ENCODE data around the gene ZNF557. TPM values are rescaled to one million over a fixed set of nuclear protein-coding genes. Genes with fewer than 3 reads are reported as not detected.

The ZNF557 gene
- total and polyA plus RNA-seq, 7 experiments from 2014 or later: 5.4 to 36.2 (median 15.8) TPM

DNA sequence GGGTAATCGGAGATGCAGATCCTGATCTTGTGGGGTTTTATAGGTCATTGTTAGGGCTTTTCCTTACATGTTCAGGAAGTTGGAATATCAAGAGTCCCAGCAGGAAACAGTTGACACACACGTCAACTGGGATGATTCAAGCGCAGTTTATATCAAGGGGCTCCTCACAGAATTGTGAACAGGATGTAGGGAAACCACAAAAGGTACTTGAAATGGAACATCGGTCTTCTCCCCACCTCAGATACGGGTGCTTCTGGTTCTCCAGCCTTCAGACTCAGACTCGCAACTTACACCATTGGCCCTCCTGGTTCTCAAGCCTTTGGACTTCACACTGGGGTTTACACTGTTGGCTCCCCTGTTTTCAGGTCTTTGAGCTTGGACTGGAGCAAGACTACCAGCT is 19.5 kb downstream of the ZNF557 start:
- Mint-ChIP-seq H3K4me1 (peaks cover 5 to 19% (median 7%) of the 10 kb centered on the region in 7 donors), H3K4me3 (peak overlapping the region in 5 of 10 donors; percentile 35 to 62 (median 38)), H3K27me3 (no peaks in the 10 kb centered on the region), H3K27ac (no peak overlapping the region), H3K36me3 (peaks cover 0 to 41% (median 24%) of the 10 kb centered on the region in 5 donors), H3K9me3 (peaks cover 3 to 90% (median 61%) of the 10 kb centered on the region in 11 donors)
- DNase-seq (no peak), ATAC-seq (no peak)
- H3K36me3 ChIP-seq (ENCODE audit: control insufficient read depth in 2 of 3, insufficient read depth in 3 of 3, low read length in 3 of 3): peaks cover 4 to 20% (median 9%) of the 10 kb centered on the region in 3 experiments
- H3K27ac ChIP-seq (ENCODE audit: low read depth, low read length): no peak overlapping the region
- no peaks in the 10 kb centered on the region for H3K27me3 ChIP-seq (ENCODE audit: control insufficient read depth in 2 of 2, insufficient read depth in 2 of 2, low read length in 2 of 2)
- peak overlapping the region; percentile 36 for H3K4me3 ChIP-seq (ENCODE audit: low read length)
- ChIA-PET POLR2A (interaction anchor here (0.6 to 1.1 kb wide), 2 partner anchors 13 to 1133 kb away, joined by 3 to 5 read pairs; no protein-coding TSS in a partner anchor), CTCF (no interaction called here)
- peaks cover 12 to 81% (median 33%) of the 10 kb centered on the region in 3 experiments for H3K9me3 ChIP-seq (ENCODE audit: control insufficient read depth in 2 of 3, low read length in 3 of 3)
- peaks cover 2 to 5% of the 10 kb centered on the region in 2 donors for H3K4me1 ChIP-seq (ENCODE audit: control insufficient read depth in 2 of 2, insufficient read depth in 2 of 2, low read length in 2 of 2)
- intact Hi-C loops (cut with micrococcal nuclease): no loop called here

GRCh38 chr19:7098096-7098495 is 28.6 kb downstream of the ZNF557 start:
- H3K27ac ChIP-seq (ENCODE audit: low read depth, low read length): no peak overlapping the region
- H3K4me3 ChIP-seq (ENCODE audit: low read length): no peak overlapping the region
- ATAC-seq (no peak), DNase-seq (no peak)
- H3K9me3 ChIP-seq (ENCODE audit: control insufficient read depth in 2 of 3, low read length in 3 of 3): peaks cover 0 to 29% (median 0%) of the 10 kb centered on the region in 3 experiments
- H3K4me1 ChIP-seq (ENCODE audit: control insufficient read depth in 2 of 2, insufficient read depth in 2 of 2, low read length in 2 of 2): peaks cover 6 to 17% of the 10 kb centered on the region in 2 donors
- POLR2A ChIA-PET: interaction anchor here (0.7 to 1.9 kb wide), 6 partner anchors 13 to 311 kb away, joined by 3 to 10 read pairs (median 4); partner anchors contain the start of gene ZNF557
- intact Hi-C loops (cut with micrococcal nuclease): loop anchor here (2.0 kb wide), 4 partner anchors 15 to 673 kb away; partner anchors contain the start of genes ARHGEF18 (in 1 of the 2), KHSRP (in 1 of the 2) and TRAPPC5 (in 1 of the 2)
- peaks cover 15 to 45% (median 30%) of the 10 kb centered on the region in 11 donors for H3K9me3 Mint-ChIP-seq
- H3K27me3 ChIP-seq (ENCODE audit: control insufficient read depth in 2 of 2, insufficient read depth in 2 of 2, low read length in 2 of 2): no peaks in the 10 kb centered on the region
- CTCF ChIA-PET: no interaction called here
- peaks cover 8 to 17% (median 13%) of the 10 kb centered on the region in 5 donors for H3K36me3 Mint-ChIP-seq
- peaks cover 11 to 41% (median 30%) of the 10 kb centered on the region in 7 donors for H3K4me1 Mint-ChIP-seq
- H3K27me3 Mint-ChIP-seq: peaks cover 0 to 8% (median 0%) of the 10 kb centered on the region in 5 donors
- no peaks in the 10 kb centered on the region for H3K36me3 ChIP-seq (ENCODE audit: control insufficient read depth in 2 of 3, insufficient read depth in 3 of 3, low read length in 3 of 3)
- peak overlapping the region; percentile 88 to 98 (median 94) for H3K27ac Mint-ChIP-seq
- peak overlapping the region; percentile 90 to 97 (median 93) for H3K4me3 Mint-ChIP-seq

GRCh38 chr19:7098701-7099596 is 29.4 kb downstream of the ZNF557 start:
- peaks cover 0 to 26% (median 0%) of the 10 kb centered on the region in 3 experiments for H3K9me3 ChIP-seq (ENCODE audit: control insufficient read depth in 2 of 3, low read length in 3 of 3)
- CTCF ChIA-PET: interaction anchor here (1.5 kb wide), 1 partner anchor 255 kb away, joined by 3 read pairs; no protein-coding TSS in a partner anchor
- Mint-ChIP-seq H3K9me3 (peaks cover 15 to 38% (median 27%) of the 10 kb centered on the region in 11 donors), H3K4me1 (peaks cover 11 to 41% (median 30%) of the 10 kb centered on the region in 7 donors), H3K36me3 (peaks cover 8 to 17% (median 13%) of the 10 kb centered on the region in 5 donors), H3K4me3 (peak overlapping the region; percentile 90 to 97 (median 93)), H3K27ac (peak overlapping the region; percentile 88 to 98 (median 94)), H3K27me3 (peaks cover 0 to 8% (median 0%) of the 10 kb centered on the region in 5 donors)
- peaks cover 6 to 17% of the 10 kb centered on the region in 2 donors for H3K4me1 ChIP-seq (ENCODE audit: control insufficient read depth in 2 of 2, insufficient read depth in 2 of 2, low read length in 2 of 2)
- H3K27me3 ChIP-seq (ENCODE audit: control insufficient read depth in 2 of 2, insufficient read depth in 2 of 2, low read length in 2 of 2): no peaks in the 10 kb centered on the region
- H3K4me3 ChIP-seq (ENCODE audit: low read length): peak overlapping the region; percentile 98
- DNase-seq: peak; percentile 72 to 93 (median 90)
- POLR2A ChIA-PET: interaction anchor here (0.6 to 1.9 kb wide), 9 partner anchors 14 to 674 kb away, joined by 3 to 17 read pairs (median 4); partner anchors contain the start of genes ARHGEF18, KHSRP and ZNF557
- intact Hi-C loops (cut with micrococcal nuclease): loop anchor here (1.0 to 2.0 kb wide), 5 partner anchors 16 to 674 kb away; partner anchors contain the start of genes ZNF557 (in 2 of the 2), ARHGEF18 (in 1 of the 2), KHSRP (in 1 of the 2) and TRAPPC5 (in 1 of the 2)
- ATAC-seq: peak; percentile 95
- H3K36me3 ChIP-seq (ENCODE audit: control insufficient read depth in 2 of 3, insufficient read depth in 3 of 3, low read length in 3 of 3): no peaks in the 10 kb centered on the region
- peak overlapping the region; percentile 79 for H3K27ac ChIP-seq (ENCODE audit: low read depth, low read length)

DNA sequence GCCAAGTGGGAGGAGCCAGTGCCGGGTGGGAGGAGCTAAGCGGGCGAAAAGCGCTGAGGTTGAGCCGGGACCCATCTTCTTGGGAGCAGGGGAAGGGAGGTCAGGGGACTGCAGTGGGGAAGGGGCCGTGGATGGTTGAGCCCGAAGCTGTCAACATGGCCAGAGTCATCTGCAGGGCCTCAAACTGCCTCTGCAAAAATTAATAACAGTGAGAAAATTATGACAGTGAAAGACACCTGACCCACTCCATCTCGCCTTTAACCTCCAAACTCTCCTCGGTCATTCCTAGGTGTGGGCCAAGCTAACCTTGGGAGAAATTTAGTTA is 30.1 kb downstream of the ZNF557 start:
- peaks cover 6 to 17% of the 10 kb centered on the region in 2 donors for H3K4me1 ChIP-seq (ENCODE audit: control insufficient read depth in 2 of 2, insufficient read depth in 2 of 2, low read length in 2 of 2)
- no peaks in the 10 kb centered on the region for H3K36me3 ChIP-seq (ENCODE audit: control insufficient read depth in 2 of 3, insufficient read depth in 3 of 3, low read length in 3 of 3)
- peaks cover 0 to 26% (median 0%) of the 10 kb centered on the region in 3 experiments for H3K9me3 ChIP-seq (ENCODE audit: control insufficient read depth in 2 of 3, low read length in 3 of 3)
- peaks cover 11 to 41% (median 30%) of the 10 kb centered on the region in 7 donors for H3K4me1 Mint-ChIP-seq
- CTCF ChIA-PET: interaction anchor here (0.6 to 1.5 kb wide), 3 partner anchors 30 to 254 kb away, joined by 3 to 4 read pairs (median 3); no protein-coding TSS in a partner anchor
- H3K9me3 Mint-ChIP-seq: peaks cover 15 to 36% (median 25%) of the 10 kb centered on the region in 11 donors
- H3K36me3 Mint-ChIP-seq: peaks cover 8 to 17% (median 12%) of the 10 kb centered on the region in 5 donors
- DNase-seq (no peak), ATAC-seq (no peak)
- H3K4me3 Mint-ChIP-seq: peak overlapping the region; percentile 90 to 97 (median 93)
- peaks cover 0 to 8% (median 0%) of the 10 kb centered on the region in 5 donors for H3K27me3 Mint-ChIP-seq
- POLR2A ChIA-PET: interaction anchor here (0.6 to 1.9 kb wide), 9 partner anchors 15 to 675 kb away, joined by 3 to 17 read pairs (median 4); partner anchors contain the start of genes ARHGEF18, KHSRP and ZNF557
- intact Hi-C loops (cut with micrococcal nuclease): loop anchor here (1.0 to 2.0 kb wide), 5 partner anchors 17 to 675 kb away; partner anchors contain the start of genes ZNF557 (in 2 of the 2), ARHGEF18 (in 1 of the 2), KHSRP (in 1 of the 2) and TRAPPC5 (in 1 of the 2)
- H3K27me3 ChIP-seq (ENCODE audit: control insufficient read depth in 2 of 2, insufficient read depth in 2 of 2, low read length in 2 of 2): no peaks in the 10 kb centered on the region
- peak overlapping the region in 8 of 9 donors; percentile 88 to 98 (median 93) for H3K27ac Mint-ChIP-seq
- H3K4me3 ChIP-seq (ENCODE audit: low read length): peak overlapping the region; percentile 98
- H3K27ac ChIP-seq (ENCODE audit: low read depth, low read length): peak overlapping the region; percentile 79

DNA sequence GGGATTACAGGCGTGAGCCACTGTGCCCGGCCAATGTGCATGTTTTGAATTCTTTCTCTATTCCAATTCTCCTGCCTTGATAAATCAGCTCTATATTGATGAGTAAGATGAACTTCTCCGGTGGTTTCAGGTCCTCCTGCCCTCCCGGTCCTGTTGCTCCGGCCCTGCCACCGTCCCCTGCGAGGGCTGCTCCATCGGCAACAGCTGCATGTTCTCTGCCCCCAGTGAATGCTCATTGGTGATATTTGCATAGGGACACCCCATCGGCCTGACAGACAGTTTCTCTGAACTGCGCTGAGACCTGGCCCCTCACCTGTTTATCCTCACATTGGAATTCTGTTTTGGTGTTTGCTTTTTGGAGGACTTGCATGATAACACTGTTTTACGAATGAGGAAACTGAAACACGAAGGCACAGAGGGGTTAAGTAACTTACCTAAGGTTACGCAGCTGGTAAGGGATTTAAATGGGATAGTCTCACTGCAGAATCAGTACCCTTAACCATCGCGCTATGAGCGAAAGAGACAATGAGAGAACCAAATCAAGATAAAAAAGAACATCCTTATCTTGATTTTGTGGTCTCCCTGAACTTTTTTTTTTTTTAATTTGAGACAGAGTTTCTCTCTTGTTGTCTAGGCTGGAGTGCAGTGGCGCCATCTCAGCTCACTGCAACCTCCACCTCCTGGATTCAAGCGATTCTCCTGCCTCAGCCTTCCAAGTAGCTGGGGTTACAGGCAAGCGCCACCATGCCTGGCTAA is 32.2 kb downstream of the ZNF557 start:
- Histone ChIP-seq H3K4me1 (ENCODE audit: control insufficient read depth in 2 of 2, insufficient read depth in 2 of 2, low read length in 2 of 2) (peaks cover 6 to 17% of the 10 kb centered on the region in 2 donors), H3K36me3 (ENCODE audit: control insufficient read depth in 2 of 3, insufficient read depth in 3 of 3, low read length in 3 of 3) (no peaks in the 10 kb centered on the region), H3K9me3 (ENCODE audit: control insufficient read depth in 2 of 3, low read length in 3 of 3) (peaks cover 0 to 6% (median 0%) of the 10 kb centered on the region in 3 experiments), H3K4me3 (ENCODE audit: low read length) (no peak overlapping the region), H3K27ac (ENCODE audit: low read depth, low read length) (no peak overlapping the region), H3K27me3 (ENCODE audit: control insufficient read depth in 2 of 2, insufficient read depth in 2 of 2, low read length in 2 of 2) (no peaks in the 10 kb centered on the region)
- POLR2A ChIA-PET: interaction anchor here (0.6 to 1.4 kb wide), 3 partner anchors 12 to 191 kb away, joined by 3 to 5 read pairs (median 4); no protein-coding TSS in a partner anchor
- Mint-ChIP-seq H3K4me1 (peaks cover 11 to 41% (median 30%) of the 10 kb centered on the region in 7 donors), H3K27me3 (peaks cover 0 to 8% (median 0%) of the 10 kb centered on the region in 5 donors), H3K9me3 (peaks cover 3 to 16% (median 13%) of the 10 kb centered on the region in 11 donors), H3K27ac (peak overlapping the region in 7 of 9 donors; percentile 15 to 85 (median 47)), H3K4me3 (peak overlapping the region; percentile 30 to 82 (median 66)), H3K36me3 (peaks cover under 1 to 7% (median 5%) of the 10 kb centered on the region in 5 donors)
- no peak for ATAC-seq
- intact Hi-C loops (cut with micrococcal nuclease): loop anchor here (1.0 to 2.0 kb wide), 6 partner anchors 239 to 698 kb away; partner anchors contain the start of gene TRAPPC5 (in 1 of the 2)
- DNase-seq: peak in 5 of 9 donors; percentile 38 to 57 (median 53)
- CTCF ChIA-PET: interaction anchor here (0.5 to 2.2 kb wide), 13 partner anchors 10 to 698 kb away, joined by 3 to 8 read pairs (median 3); no protein-coding TSS in a partner anchor
